Panc1 (cell line): ENCODE data around the gene BNIP5.

Experiments
- CTCF ChIP-seq: fragments of 450-650 bp; IDR thresholded peaks from 2 replicates; pipeline ENCODE4 v1.5.1; 2017; ENCODE audit warnings: mild to moderate bottlenecking
- POLR2AphosphoS5 ChIP-seq: IDR thresholded peaks from 2 replicates; pipeline ENCODE4 v1.6.1; 2012; ENCODE audit warnings: mild to moderate bottlenecking, low read depth, low read length, moderate library complexity
- REST ChIP-seq, 2 experiments: IDR thresholded peaks; 2 replicates each; pipeline ENCODE4 v1.6.1; 2011 to 2012; ENCODE audit warnings: low read depth in 2 of 2, control low read depth in 1 of 2, low read length in 1 of 2, mild to moderate bottlenecking in 1 of 2, moderate library complexity in 1 of 2; ENCODE audit not compliant: insufficient read depth in 1 of 2
- SIN3A ChIP-seq: IDR thresholded peaks from 2 replicates; pipeline ENCODE4 v1.6.1; 2012; ENCODE audit warnings: low read depth, mild to moderate bottlenecking, low read length, moderate library complexity, borderline replicate concordance; ENCODE audit not compliant: insufficient read depth
- TCF7L2 ChIP-seq: IDR thresholded peaks from 2 replicates; pipeline ENCODE4 v1.6.1; 2011; ENCODE audit warnings: mild to moderate bottlenecking, low read depth, low read length, inconsistent platforms

GRCh38 chr6:36292170-36292569 lies 44.5 kb downstream of the BNIP5 start:
- no peak for TF ChIP-seq CTCF
- no peak for TF ChIP-seq SIN3A
- no peak for TF ChIP-seq POLR2AphosphoS5
- no peak for TF ChIP-seq REST (IDR thresholded peaks at IDR 0.05; ENCODE audit: insufficient read depth in 1 of 2, low read depth in 2 of 2, low read length in 1 of 2)
- TF ChIP-seq TCF7L2, result no peak
